ENCODE results near the gene FOSB. TPM values are rescaled to one million over a fixed set of nuclear protein-coding genes. Genes with fewer than 3 reads are reported as not detected.

FOSB gene
- total and polyA plus RNA-seq, 2 donors (not counting 3 experiments of a cell fraction or from before 2014, with no cell fraction given) = 2.0 to 10.7 TPM

- POLR2A ChIA-PET = no interaction called here
- H2AFZ ChIP-seq (ENCODE audit: low read depth, low read length) = no peak overlapping the region
- no peak for TF ChIP-seq CTCF (IDR thresholded peaks at IDR 0.05; ENCODE audit: extremely low read depth in 1 of 2, insufficient read depth in 1 of 2, low read depth in 1 of 2, low read length in 2 of 2)
- no peak for TF ChIP-seq POLR2A (IDR thresholded peaks at IDR 0.05; ENCODE audit: low read depth, low read length)
- no peak for TF ChIP-seq FOS (IDR thresholded peaks at IDR 0.05; ENCODE audit: borderline replicate concordance, insufficient read depth, low read length)
- TF ChIP-seq MYC (IDR thresholded peaks at IDR 0.05; ENCODE audit: low read depth, low read length) = no peak
- TF ChIP-seq EZH2 (IDR thresholded peaks at IDR 0.05; ENCODE audit: borderline replicate concordance, low read depth, low read length, severe bottlenecking) = no peak
- no peak for TF ChIP-seq POLR2AphosphoS5 (IDR thresholded peaks at IDR 0.05; ENCODE audit: insufficient read depth, low read depth, low read length)
- TF ChIP-seq, protein P1, sequence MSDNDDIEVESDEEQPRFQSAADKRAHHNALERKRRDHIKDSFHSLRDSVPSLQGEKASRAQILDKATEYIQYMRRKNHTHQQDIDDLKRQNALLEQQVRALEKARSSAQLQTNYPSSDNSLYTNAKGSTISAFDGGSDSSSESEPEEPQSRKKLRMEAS (IDR thresholded peaks at IDR 0.05; ENCODE audit: insufficient read depth, insufficient read length) = no peak
- no peak for TF ChIP-seq GATA2 (IDR thresholded peaks at IDR 0.05; ENCODE audit: insufficient read depth, insufficient read length, low read depth, low read length)
- no peak for TF ChIP-seq JUN (IDR thresholded peaks at IDR 0.05; ENCODE audit: borderline replicate concordance, insufficient read depth, insufficient read length, low read depth)
- no peaks in the 10 kb centered on the region for H3K27me3 ChIP-seq (ENCODE audit: control insufficient read depth in 2 of 2, insufficient read depth in 2 of 2, low read length in 2 of 2)
- intact Hi-C loops (cut with micrococcal nuclease) = no loop called here
- no peak overlapping the region for H3K9ac ChIP-seq (replicated peaks; ENCODE audit: extremely low read depth, insufficient read depth, low read length)
- no peaks in the 10 kb centered on the region for H3K36me3 ChIP-seq (ENCODE audit: control insufficient read depth in 2 of 2, extremely low read depth in 1 of 2, insufficient read depth in 2 of 2, low read length in 2 of 2)
- H4K20me1 ChIP-seq (replicated peaks; ENCODE audit: control insufficient read depth, extremely low read depth, insufficient read depth, low read length) = no peaks in the 10 kb centered on the region
- H3K9me1 ChIP-seq (replicated peaks; ENCODE audit: control insufficient read depth, extremely low read depth, insufficient read depth, low read length) = no peaks in the 10 kb centered on the region
- no peak for DNase-seq (ENCODE audit: low read depth, low spot score)
- CTCF ChIA-PET = interaction anchor here (9.3 kb wide), 1 partner anchor 43 kb away, joined by 891 read pairs; no protein-coding TSS in a partner anchor
- no peak overlapping the region for H3K4me2 ChIP-seq (ENCODE audit: insufficient read depth, low read length)
- H3K4me1 ChIP-seq (ENCODE audit: control insufficient read depth, extremely low read depth, insufficient read depth, low read length) = peaks cover under 1% of the 10 kb centered on the region
- dilution Hi-C loops (cut with MboI; ENCODE audit: extremely low pct_ligation_motif_present, low sequenced_read_pairs) = no loop called here
- FAIRE-seq = no peak
- no peak overlapping the region for H3K4me3 ChIP-seq (replicated peaks in 1 of 3; ENCODE audit: insufficient read depth in 1 of 3, low read depth in 1 of 3, low read length in 3 of 3)
- no peak overlapping the region for H3K27ac ChIP-seq (ENCODE audit: insufficient read depth, low read depth, low read length)
- H3K9me3 ChIP-seq (replicated peaks; ENCODE audit: control insufficient read depth, insufficient read depth, low read length) = no peaks in the 10 kb centered on the region
- no TSS peak for BruUV-seq (replicated peaks)
- H3K79me2 ChIP-seq (ENCODE audit: control insufficient read depth, insufficient read depth, low read length) = no peaks in the 10 kb centered on the region
Observed at GRCh38 chr19:45483033-45483432, 15.2 kb downstream of the FOSB start.

All from endothelial cell of umbilical vein (primary cell).